GM12872 (cell line): ENCODE results near the gene NRCAM.

Experiments
- TF ChIP-seq, protein P1 (sequence below): IDR thresholded peaks from 3 replicates; pipeline ENCODE4 v1.5.1; 2011; ENCODE audit warnings: low read depth, mild to moderate bottlenecking, low read length, moderate library complexity; ENCODE audit not compliant: insufficient read depth

NRCAM gene

DNA sequence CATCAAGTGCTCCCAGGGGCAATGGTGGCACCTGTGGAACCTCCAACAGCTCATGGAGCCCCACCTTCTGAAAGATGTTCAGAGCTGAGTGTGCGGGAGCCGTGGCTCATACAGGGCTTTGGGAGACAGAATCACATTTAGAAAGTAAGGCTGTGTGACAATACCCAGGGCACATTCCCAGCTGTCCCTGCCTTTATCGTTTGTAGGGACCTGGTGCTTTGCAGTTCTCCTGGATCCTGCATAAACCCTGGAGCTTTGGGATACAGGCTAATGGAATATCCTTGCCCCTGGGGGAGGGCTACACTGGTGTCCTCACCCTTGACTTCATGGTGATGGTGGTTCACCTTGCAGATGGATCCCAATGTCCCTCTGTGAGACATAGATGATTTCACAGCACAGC, 191.2 kb downstream of the NRCAM start:
- TF ChIP-seq, protein P1, sequence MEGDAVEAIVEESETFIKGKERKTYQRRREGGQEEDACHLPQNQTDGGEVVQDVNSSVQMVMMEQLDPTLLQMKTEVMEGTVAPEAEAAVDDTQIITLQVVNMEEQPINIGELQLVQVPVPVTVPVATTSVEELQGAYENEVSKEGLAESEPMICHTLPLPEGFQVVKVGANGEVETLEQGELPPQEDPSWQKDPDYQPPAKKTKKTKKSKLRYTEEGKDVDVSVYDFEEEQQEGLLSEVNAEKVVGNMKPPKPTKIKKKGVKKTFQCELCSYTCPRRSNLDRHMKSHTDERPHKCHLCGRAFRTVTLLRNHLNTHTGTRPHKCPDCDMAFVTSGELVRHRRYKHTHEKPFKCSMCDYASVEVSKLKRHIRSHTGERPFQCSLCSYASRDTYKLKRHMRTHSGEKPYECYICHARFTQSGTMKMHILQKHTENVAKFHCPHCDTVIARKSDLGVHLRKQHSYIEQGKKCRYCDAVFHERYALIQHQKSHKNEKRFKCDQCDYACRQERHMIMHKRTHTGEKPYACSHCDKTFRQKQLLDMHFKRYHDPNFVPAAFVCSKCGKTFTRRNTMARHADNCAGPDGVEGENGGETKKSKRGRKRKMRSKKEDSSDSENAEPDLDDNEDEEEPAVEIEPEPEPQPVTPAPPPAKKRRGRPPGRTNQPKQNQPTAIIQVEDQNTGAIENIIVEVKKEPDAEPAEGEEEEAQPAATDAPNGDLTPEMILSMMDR = no peak

DNA sequence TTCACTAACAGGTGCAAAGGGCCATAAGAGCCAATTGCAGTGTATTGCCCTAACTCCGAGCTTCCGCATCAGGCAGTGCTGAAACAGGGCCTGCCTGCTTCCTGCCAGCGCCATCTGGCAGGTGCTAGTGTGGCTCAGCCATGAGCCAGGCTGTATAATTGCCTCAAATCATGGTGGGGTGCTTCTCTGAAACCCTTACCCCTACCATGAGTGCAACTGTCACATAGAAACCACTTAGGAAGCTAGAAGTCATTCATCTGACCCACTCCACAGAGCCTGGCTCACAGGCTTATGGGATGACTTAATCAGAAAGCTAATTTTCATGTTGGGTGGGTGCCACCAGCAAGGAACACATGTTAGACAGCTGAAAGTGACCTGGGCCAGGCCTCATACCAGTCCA, 192.8 kb downstream of the NRCAM start:
- TF ChIP-seq, protein P1 = no peak

DNA sequence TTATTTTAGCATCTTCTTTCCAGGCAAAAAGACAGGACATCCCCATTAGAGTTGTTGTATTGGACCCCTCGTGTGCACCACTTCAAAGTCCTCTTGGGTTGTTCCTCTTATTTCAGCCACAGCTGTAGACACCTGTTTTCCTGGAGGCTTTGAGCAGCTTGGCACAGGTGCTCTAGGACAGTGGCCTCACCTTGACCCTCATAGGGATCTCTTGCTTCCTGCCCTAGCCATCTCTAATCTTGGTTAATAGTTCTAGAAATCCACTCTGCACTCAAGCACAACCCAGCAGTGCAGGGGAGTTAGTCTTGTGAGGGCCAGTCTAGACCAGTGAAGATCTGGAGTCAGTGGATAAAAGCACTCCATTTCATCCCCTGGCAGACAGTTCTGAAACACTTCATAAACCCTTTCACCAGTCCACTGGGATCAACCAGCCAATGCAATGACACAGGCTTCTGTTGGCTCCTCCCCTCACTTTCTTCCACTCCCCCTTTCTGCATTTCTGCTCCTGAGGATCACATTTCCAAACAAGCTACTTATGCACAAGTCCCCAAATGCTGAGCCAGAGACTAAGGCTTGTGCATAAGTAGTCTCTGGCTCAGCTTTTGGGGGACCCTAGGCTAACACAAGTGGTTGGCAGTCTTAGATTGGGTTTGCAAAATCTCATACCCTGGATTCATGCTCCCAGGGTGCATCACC, 194.5 kb downstream of the NRCAM start:
- TF ChIP-seq, protein P1 = no peak

DNA sequence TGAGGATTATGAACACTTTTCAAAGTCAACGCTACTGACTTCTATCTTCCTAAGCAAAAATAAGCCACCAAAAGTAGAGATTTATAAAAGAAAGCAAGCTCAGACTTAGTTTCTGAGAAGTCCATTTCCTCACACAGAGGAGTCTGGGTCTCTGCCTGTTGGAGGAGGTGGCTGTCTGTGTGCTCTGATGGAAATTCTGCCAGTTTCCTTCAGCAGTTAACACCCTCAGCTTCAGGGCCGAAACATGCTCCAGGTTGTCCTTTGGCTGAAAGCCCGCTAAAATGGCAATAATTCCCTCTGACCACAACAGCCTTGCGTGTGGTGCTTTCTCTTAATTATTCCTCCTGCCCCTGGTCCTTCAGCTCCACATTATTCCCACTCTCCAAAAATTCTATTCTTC, 198.3 kb downstream of the NRCAM start:
- TF ChIP-seq, protein P1 = no peak

DNA sequence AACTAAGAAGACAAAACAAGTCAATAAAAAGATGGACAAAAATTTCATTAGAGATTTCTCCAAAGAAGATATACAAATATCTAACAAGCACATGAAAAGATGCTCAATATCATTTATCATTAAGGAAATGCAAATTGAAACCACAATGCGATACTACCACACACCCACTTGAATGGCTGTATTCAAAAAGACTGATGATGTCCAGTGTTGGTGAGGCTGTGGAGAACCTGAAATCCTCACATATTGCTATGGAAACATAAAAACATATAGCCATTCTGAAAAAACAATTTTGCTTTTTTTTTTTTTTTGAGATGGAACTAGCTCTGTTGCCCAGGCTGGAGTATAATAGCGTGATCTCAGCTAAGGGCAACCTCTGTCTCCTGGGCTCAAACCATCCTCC, 202.0 kb downstream of the NRCAM start:
- TF ChIP-seq, protein P1 = no peak

DNA sequence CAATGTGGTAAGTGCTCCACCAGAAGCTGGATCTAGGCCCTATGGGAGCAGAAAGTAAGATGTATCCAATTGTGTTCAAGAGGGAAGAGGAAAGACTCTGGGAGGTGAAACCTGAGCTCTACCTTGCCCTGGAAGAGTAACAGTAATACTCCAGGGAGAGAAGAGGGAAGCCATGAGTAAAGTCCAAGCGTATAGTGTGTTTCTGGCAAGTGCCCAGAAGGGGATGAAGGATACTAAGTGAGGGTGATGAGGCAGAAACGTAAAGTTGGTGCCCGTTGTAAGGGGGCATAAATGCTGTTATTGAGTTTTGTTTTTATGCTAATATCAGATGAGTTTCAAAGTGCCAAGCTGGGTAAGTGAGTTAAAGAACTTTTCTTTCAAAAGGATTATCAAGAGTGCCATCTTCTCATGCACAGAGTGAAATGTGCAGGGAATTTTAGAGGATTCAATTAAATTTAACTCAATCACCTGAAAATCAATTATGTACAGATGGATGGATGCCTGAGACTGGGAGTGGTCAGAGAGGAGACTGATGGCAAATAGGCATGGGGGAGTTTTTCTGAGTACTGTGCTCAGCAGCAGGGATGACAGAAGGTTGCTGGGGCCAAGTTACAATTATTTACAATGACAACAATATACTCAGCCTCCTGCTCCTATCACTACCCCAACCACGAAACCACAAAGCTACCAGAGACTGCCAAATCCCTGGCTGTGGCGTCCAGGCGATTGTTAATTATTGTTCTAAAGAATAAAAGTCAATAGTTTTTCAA, 202.8 kb downstream of the NRCAM start:
- TF ChIP-seq, protein P1 = no peak

DNA sequence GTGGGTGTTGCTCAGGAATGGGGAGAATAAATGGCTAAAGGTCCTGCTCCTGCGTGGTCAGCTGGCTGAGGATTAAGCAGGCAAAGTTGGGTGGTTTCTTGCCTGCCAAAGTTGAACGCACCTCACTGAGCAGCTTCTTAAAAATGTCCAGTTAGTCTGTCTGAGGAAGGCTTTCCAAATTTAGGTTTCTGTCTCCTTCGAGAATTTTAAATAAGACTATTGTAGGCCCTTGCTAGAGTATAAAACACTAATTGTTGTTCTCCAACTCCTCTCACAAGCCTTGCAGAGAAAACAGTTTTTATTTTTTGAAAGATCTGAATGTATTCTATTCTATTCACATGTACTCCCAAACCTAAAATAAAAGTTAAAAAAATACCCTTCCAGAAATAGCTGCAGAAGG, 204.1 kb downstream of the NRCAM start:
- TF ChIP-seq, protein P1 = no peak
